ENCODE results near the gene CAMK2A.

- TF ChIP-seq CTCF (IDR thresholded peaks at IDR 0.05) (no peak), ZFX (IDR thresholded peaks at IDR 0.05; ENCODE audit: borderline replicate concordance) (no peak)
Observed at GRCh38 chr5:150252489-150252888, 37.1 kb downstream of the CAMK2A start.
